Kidney (tissue), 14 donors: ENCODE results near the gene CNPY1. TPM values are rescaled to one million over a fixed set of nuclear protein-coding genes. Genes with fewer than 3 reads are reported as not detected.

ENCODE experiments used
- DNase-seq, 5 donors: peaks; one replicate each; pipeline ENCODE4 v3.0.0-alpha.2; 2013 to 2020
- FAIRE-seq: peaks from 2 replicates; lab custom pipeline; 2012; peaks lifted over from hg19 to GRCh38; lab: Jason Lieb, UNC
- H3K27ac ChIP-seq, 2 donors: one replicate each; pipeline ENCODE4 v1.7.0; 2013; ENCODE audit warnings: low read depth in 2 of 2, low read length in 2 of 2, inconsistent platforms in 1 of 2
- H3K27me3 ChIP-seq: one replicate; pipeline ENCODE4 v1.7.1; 2013; ENCODE audit warnings: low read length, inconsistent platforms; ENCODE audit not compliant: control insufficient read depth, insufficient read depth
- H3K36me3 ChIP-seq, 3 donors: one replicate each; pipeline versions ENCODE4 v1.7.0 to v1.7.1; 2013; ENCODE audit warnings: low read length in 3 of 3, control low read depth in 1 of 3, inconsistent platforms in 1 of 3; ENCODE audit not compliant: insufficient read depth in 3 of 3, control insufficient read depth in 2 of 3
- H3K4me1 ChIP-seq, 3 donors: one replicate each; pipeline versions ENCODE4 v1.7.0 to v1.7.1; 2013; ENCODE audit warnings: low read length in 3 of 3, inconsistent platforms in 1 of 3, low read depth in 1 of 3; ENCODE audit not compliant: control insufficient read depth in 2 of 3, insufficient read depth in 2 of 3
- H3K4me3 ChIP-seq, 3 donors: one replicate each; pipeline versions ENCODE4 v1.7.0 to v1.8.1; 2013; ENCODE audit warnings: low read length in 3 of 3, control low read depth in 1 of 3, inconsistent platforms in 1 of 3
- H3K9ac ChIP-seq, 3 donors: one replicate each; pipeline versions ENCODE4 v1.7.0 to v1.7.1; 2013; ENCODE audit warnings: low read length in 3 of 3, control low read depth in 1 of 3, inconsistent platforms in 1 of 3
- H3K9me3 ChIP-seq, 3 donors: one replicate each; pipeline versions ENCODE4 v1.7.0 to v1.7.1; 2013; ENCODE audit warnings: low read length in 3 of 3, control low read depth in 1 of 3, inconsistent platforms in 1 of 3; ENCODE audit not compliant: control insufficient read depth in 2 of 3, insufficient read depth in 1 of 3
- CTCF ChIP-seq: IDR thresholded peaks from 3 replicates; pipeline ENCODE4 v1.5.1; 2012; ENCODE audit warnings: mild to moderate bottlenecking, moderate library complexity, borderline replicate concordance; ENCODE audit not compliant: insufficient read depth; ENCODE audit errors: extremely low read depth
- intact Hi-C: fragments of 100-400 bp; cut with DNase I; formaldehyde crosslinking; loops from one replicate; pipeline ENCODE4 v1.11.1; 2022
- polyA plus RNA-seq: library from polyadenylated mRNA; stranded (reverse); fragments of 350-450 nt; fragmentation: Illumina TruSeq; extraction: RNeasy Lipid Tissue Mini Kit (QIAGEN cat#74804); gene quantifications from one replicate; pipeline ENCODE4 v1.2.3, GENCODE V29; 2014; ENCODE audit warnings: low read depth, low replicate concordance; ENCODE audit not compliant: insufficient read depth
- total RNA-seq: library from RNA; stranded (reverse); fragmentation: NEBNext Ultra II Directional; extraction: Animal tissue kit (Norgen Biotek cat#: 25700); gene quantifications from one replicate; pipeline ENCODE4 v1.2.1, GENCODE V29; 2021
- donor health status: control.
- donor health status: control.
- donor health status: control.
- donor health status: control.
- donor health status: control.
- donor health status: DM: yes; HTN: yes; CAD: no.
- donor health status: Normal renal cell carcinoma (clear cell type).

CNPY1 gene
- total and polyA plus RNA-seq, 2 donors from 2014 or later, result not detected

GRCh38 chr7:155455776-155456737, 90.3 kb downstream of the CNPY1 start:
- H3K4me3 ChIP-seq, result no peak overlapping the region
- peaks cover 0 to 6% (median 0%) of the 10 kb centered on the region in 3 donors for H3K4me1 ChIP-seq
- H3K27me3 ChIP-seq, result peaks cover 69% of the 10 kb centered on the region
- intact Hi-C loops, result no loop called here
- H3K9ac ChIP-seq, result no peak overlapping the region
- H3K9me3 ChIP-seq, result no peaks in the 10 kb centered on the region
- no peaks in the 10 kb centered on the region for H3K36me3 ChIP-seq
- H3K27ac ChIP-seq, result no peak overlapping the region
- DNase-seq, result peak in 1 of 5 donors; percentile 74
- no peak for FAIRE-seq
- TF ChIP-seq CTCF, result no peak

- Histone ChIP-seq H3K27ac (no peak overlapping the region), H3K27me3 (peaks cover 64% of the 10 kb centered on the region), H3K9ac (no peak overlapping the region), H3K36me3 (no peaks in the 10 kb centered on the region), H3K4me3 (no peak overlapping the region), H3K9me3 (no peaks in the 10 kb centered on the region), H3K4me1 (peaks cover 0 to 6% (median 0%) of the 10 kb centered on the region in 3 donors)
- FAIRE-seq (no peak), DNase-seq (peak in 1 of 5 donors; percentile 37)
- intact Hi-C loops, result no loop called here
- TF ChIP-seq CTCF, result no peak
Observed at GRCh38 chr7:155455132-155455693, 91.1 kb downstream of the CNPY1 start.

GRCh38 chr7:155454183-155455112, 91.9 kb downstream of the CNPY1 start:
- Histone ChIP-seq H3K9me3 (no peaks in the 10 kb centered on the region), H3K36me3 (no peaks in the 10 kb centered on the region), H3K4me3 (no peak overlapping the region), H3K27ac (no peak overlapping the region), H3K4me1 (peaks cover 0 to 6% (median 0%) of the 10 kb centered on the region in 3 donors), H3K27me3 (peaks cover 58% of the 10 kb centered on the region), H3K9ac (no peak overlapping the region)
- no peak for TF ChIP-seq CTCF
- intact Hi-C loops, result no loop called here
- DNase-seq, result peak in 2 of 5 donors; percentile 31 to 43
- no peak for FAIRE-seq
